ENCODE measurements around the gene EVI5. TPM values are rescaled to one million over a fixed set of nuclear protein-coding genes. Genes with fewer than 3 reads are reported as not detected.
"Not testable (repeated sequence)": the region's sequence is repeated elsewhere in the genome, so short reads cannot be mapped to it uniquely, and the experiment has no call there.

The EVI5 gene
- total RNA-seq, 1 donor from 2014 or later: 77.7 TPM

DNA sequence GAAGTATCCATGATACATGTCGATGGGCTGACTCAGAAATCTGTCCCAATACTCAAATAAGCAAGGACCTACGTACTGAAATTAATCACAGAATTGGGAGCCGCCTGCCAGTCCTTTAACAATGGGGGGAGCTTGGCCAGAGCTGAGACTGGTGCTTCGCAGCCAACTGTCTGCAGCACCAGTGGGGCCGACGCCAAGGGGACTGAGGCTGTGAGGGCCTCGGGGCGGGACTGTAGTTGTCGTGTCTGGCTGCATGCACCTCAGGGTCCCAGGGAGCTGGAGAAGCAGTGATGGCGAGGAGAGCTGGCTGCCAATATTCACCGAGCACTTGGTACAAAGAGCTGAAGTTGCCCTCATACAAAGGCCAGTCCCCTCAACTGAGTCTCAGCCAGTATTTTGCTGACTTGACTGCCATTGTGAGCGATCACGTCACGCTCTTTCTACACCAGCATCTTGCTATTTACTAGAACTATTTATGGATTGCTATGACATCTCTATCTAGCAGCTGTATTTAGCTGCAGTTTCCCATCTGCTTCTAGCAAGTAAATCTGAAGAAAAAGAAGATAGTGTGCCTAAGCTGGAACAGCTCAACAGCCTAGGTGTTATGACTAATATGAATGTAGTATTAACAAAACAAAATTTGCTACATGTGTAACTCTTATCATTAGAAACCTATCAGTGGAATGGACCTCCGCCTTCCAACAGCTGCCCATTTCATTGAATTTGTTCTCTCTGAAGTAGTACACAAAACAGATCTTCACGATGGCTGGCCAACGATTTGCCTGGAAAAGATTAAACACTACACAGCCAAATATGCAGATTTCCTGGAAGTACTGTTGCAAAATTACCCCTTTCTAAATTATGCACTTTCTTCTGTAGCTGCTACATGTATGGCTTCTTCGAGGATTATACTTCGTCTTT, 29.1 kb downstream of the EVI5 start:
- ATAC-seq (peak; percentile 58), DNase-seq (ENCODE audit: low spot score) (no peak)
- intact Hi-C loops (cut with DNase I): no loop called here

DNA sequence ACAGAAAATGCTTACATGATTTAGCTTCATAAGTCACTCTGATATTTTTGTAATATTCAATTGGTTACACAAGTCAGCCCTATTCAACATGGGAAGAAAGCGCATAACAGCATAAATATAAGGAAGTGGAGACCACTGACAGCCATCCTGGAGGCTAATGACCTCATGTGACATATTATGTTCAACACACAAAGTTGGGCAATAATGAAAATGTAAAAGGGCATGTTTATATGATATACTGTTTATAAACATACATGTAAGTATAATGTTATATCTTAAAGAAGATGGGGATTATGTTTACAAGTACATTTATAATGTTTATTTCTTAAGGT, 30.2 kb downstream of the EVI5 start:
- intact Hi-C loops (cut with DNase I): no loop called here
- DNase-seq (ENCODE audit: low spot score): no peak
- ATAC-seq: no peak

DNA sequence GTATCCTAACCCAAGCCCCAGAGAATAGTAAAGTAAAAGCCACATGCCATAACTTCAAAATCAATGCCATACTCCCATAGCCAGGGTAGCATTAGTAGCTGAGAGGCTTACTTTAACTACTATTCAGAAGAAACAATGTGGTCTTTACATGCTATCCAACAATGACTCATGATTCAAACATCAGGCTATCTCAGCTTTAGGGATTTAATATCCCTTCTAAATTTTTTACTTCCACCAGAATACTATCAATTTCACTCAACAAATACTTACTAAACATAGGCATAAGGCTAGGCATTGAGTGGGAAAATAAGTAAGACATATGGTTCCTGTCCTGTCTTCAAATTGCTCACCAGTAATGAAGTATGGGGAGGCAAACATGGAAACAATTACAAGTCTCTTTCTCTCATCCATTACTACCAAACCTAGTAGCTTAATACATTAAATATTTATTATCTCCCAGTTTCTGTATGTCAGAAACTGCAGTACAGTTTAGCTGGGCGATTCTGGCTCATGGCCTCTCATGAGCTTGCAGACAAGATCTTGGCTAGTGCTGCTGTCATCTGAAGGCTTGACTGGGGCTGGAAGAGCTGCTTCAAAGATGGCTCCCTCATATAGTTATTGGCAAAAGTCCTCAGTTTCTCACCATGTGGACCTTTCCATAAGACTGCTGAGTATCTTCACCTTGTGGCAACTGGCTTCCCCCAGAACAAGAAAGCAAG, 30.7 kb downstream of the EVI5 start:
- intact Hi-C loops (cut with DNase I): no loop called here
- DNase-seq (ENCODE audit: low spot score) (no peak), ATAC-seq (no peak)

GRCh38 chr1:92752719-92753118, 32.2 kb downstream of the EVI5 start:
- DNase-seq (ENCODE audit: low spot score) (no peak), ATAC-seq (no peak)
- intact Hi-C loops (cut with DNase I): no loop called here

DNA sequence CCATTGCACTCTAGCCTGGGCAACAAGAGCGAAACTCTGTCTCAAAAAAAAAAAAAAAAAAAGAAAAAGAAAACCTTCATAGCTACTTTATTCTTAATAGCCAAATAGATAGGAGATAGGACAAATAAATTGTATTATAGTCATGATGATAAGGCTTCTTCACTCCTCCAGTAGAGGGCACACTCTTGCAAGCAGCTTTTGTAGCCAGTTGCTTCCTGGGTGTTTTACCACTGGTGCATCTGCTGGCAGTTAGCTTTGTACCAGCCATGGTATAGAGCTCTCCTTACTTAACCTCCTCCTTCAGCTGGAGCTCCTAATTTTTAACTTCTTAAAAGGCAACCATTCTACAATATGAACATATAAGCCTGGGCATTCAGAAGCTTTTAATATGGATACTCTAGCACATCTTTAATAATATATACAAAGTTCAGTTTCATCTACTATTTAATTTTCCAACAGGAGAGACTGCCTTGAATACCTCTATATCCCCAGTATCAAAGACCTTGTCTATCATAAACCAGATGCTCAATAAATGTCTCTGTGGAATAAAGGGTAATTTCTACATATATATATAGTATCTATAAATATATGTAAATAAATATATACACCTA, 35.8 kb downstream of the EVI5 start:
- intact Hi-C loops (cut with DNase I): no loop called here
- DNase-seq (ENCODE audit: low spot score): no peak
- no peak for ATAC-seq

DNA sequence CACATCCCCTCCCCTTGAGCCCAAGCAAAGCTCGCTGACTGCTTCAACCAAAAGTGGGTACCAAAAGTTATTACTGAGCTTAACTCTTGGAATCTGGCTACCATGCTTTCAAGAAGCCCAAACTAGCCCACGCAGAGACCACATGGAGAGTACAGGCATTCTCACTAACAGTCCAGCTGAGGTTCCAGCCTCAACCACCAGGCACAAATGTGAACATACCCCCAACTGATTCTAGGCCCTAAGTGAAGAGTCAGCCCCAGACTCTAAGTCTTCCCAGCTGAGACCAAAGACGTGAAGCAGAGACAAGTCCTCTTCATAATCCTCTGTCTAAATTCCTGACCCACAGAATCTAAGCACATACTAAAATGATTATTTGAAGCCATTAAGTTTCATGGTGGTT, 36.8 kb downstream of the EVI5 start:
- intact Hi-C loops (cut with DNase I): no loop called here
- ATAC-seq: no peak

GRCh38 chr1:92747735-92748134, 37.2 kb downstream of the EVI5 start:
- DNase-seq (ENCODE audit: low spot score): no peak
- no peak for ATAC-seq
- intact Hi-C loops (cut with DNase I): no loop called here

More for the DNA sequence above, 36.8 kb downstream of the EVI5 start:
- no peak for DNase-seq (ENCODE audit: low spot score)

- DNase-seq (ENCODE audit: low spot score); intact Hi-C loops (cut with DNase I); ATAC-seq: not testable (repeated sequence)
Observed at GRCh38 chr1:92746255-92746654, 38.7 kb downstream of the EVI5 start.

GRCh38 chr1:92743221-92743620, 41.7 kb downstream of the EVI5 start:
- ATAC-seq: no peak
- no peak for DNase-seq (ENCODE audit: low spot score)
- intact Hi-C loops (cut with DNase I): no loop called here

DNA sequence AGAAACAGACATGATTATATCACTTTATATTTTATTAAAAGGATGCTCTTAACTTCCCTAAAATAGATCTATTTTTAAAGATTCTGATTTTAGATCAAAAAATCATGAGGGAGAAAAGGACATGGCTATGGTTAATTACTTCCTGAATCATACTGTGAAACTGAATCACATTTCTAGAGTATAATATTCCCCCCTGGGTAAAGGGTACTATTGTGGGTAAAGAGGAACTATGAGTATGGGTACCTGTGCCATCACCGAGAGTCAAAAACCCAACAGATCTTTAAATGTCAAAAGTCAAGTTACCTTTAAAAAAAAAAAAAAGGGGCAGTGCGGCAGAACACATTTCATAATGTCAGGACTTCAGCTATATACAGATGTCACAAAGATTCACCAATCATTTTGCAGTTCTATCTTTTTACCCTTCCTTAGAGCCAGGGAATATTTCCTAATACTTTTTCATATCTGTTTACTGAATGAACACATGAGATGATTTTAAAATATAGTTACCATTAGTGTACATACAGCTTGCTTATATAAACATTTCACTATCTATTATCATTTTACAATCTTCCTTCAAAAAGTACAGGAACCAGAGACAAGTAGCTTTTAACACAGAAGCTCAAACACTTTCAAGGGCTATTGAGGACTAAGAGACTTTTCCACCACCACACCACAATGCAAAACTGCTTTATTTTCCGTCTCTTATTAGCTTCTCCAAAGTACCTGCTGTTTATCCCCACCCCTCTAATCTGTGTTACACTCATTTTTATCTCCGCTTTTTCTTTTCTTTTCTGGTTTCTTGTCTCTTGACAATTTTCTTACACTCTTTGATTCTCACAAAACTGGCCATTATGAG, 45.0 kb downstream of the EVI5 start:
- no peak for DNase-seq (ENCODE audit: low spot score)
- ATAC-seq: no peak
- intact Hi-C loops (cut with DNase I): no loop called here

DNA sequence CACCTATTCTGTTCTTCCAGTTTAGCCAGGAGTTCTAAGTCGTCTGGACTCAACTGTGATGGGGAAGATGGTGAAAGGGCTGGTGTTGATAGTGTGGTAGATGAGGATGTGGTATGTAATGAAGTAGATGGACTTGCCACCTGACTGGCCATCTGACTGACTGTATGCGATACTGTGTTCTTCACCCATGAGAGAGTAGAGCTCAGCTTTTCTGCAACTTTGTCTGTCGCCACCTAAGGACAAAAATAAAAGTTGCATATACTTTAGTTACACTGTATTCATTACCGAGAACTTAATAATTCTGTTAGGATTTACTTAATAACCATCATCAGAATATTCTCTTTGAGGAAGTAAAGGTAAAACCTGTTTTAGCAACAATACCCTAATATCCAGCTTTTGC, 48.5 kb downstream of the EVI5 start:
- ATAC-seq (no peak), DNase-seq (ENCODE audit: low spot score) (no peak)
- intact Hi-C loops (cut with DNase I): no loop called here

GRCh38 chr1:92730476-92730875, 54.4 kb downstream of the EVI5 start:
- no peak for ATAC-seq
- DNase-seq (ENCODE audit: low spot score): no peak
- intact Hi-C loops (cut with DNase I): no loop called here

DNA sequence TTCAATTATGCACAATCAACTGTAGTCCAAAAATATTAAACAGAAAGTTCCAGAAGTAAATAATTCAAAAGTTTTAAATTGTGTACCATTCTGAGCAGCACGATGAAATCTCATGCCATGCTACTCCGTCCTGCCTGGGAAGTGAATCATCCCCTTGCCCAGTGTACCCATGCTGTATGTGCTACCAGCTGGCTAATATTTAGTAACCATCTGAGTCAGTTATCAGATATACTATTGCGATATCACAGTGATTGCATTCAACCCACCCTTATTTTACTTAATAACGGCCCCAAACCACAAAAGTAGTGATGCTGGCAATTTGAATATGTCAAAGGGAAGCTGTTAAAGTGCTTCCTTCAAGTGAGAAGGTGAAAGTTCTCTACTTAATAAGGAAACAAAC, 56.2 kb downstream of the EVI5 start:
- ATAC-seq (no peak), DNase-seq (ENCODE audit: low spot score) (no peak)
- intact Hi-C loops (cut with DNase I): no loop called here

DNA sequence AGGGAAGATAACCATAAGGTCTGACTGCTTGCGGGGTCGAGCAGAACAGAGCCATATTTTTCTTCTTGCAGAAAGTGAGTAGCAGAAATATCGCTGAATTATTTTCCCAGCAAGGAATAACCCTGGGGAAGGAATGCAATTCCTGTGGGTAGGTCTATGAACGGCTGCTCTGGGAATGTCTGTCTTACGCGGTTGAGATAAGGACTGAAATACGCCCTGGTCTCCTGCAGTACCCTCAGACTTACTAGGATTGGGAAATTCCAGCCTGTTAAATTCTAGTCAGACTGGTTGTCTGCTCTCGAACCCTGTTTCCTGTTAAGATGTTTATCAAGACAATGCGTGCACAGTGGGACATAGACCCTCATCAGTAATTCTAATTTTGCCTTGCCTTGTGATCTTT, 61.2 kb downstream of the EVI5 start:
- intact Hi-C loops (cut with DNase I); ATAC-seq: not testable (repeated sequence)

GRCh38 chr1:92721886-92722285, 63.0 kb downstream of the EVI5 start:
- ATAC-seq: no peak
- no peak for DNase-seq (ENCODE audit: low spot score)
- intact Hi-C loops (cut with DNase I): no loop called here

More for the DNA sequence above, 61.2 kb downstream of the EVI5 start:
- not testable (repeated sequence) for DNase-seq (ENCODE audit: low spot score)

DNA sequence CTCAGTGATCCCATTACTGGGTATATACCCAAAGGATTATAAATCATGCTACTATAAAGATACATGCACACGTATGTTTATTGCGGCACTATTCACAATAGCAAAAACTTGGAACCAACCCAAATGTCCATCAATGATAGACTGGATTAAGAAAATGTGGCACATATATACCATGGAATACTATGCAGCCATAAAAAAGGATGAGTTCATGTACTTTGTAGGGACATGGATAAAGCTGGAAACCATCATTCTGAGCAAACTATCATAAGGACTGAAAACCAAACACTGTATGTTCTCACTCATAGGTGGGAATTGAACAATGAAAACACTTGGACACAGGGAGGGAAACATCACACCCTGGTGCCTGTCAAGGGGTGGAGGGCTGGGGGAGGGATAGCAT, 63.8 kb downstream of the EVI5 start:
- intact Hi-C loops (cut with DNase I); DNase-seq (ENCODE audit: low spot score); ATAC-seq: not testable (repeated sequence)

GRCh38 chr1:92715476-92715951, 69.4 kb downstream of the EVI5 start:
- ATAC-seq; intact Hi-C loops (cut with DNase I); DNase-seq (ENCODE audit: low spot score): not testable (repeated sequence)

GRCh38 chr1:92713939-92714338, 71.0 kb downstream of the EVI5 start:
- ATAC-seq: no peak
- DNase-seq (ENCODE audit: low spot score): no peak
- intact Hi-C loops (cut with DNase I): no loop called here

All from sciatic nerve (tissue), 2 donors.